Ishikawa (cell line): ENCODE data around the gene LEMD1.
A peak's percentile ranks its signal among the peaks of the same experiment; 100 is the strongest.

Source experiments
- CEBPB ChIP-seq: IDR thresholded peaks from 2 replicates; pipeline ENCODE4 v1.6.1; 2012
- CREB1 ChIP-seq: IDR thresholded peaks from 2 replicates; pipeline ENCODE4 v1.6.1; 2012; ENCODE audit warnings: low read depth
- EGR1 ChIP-seq: IDR thresholded peaks from 2 replicates; pipeline ENCODE4 v1.6.1; 2012
- FOXM1 ChIP-seq: IDR thresholded peaks from 2 replicates; pipeline ENCODE4 v1.6.1; 2012; ENCODE audit warnings: low read depth, borderline replicate concordance
- MAX ChIP-seq: IDR thresholded peaks from 2 replicates; pipeline ENCODE4 v1.6.1; 2012
- NFIC ChIP-seq: IDR thresholded peaks from 2 replicates; pipeline ENCODE4 v1.6.1; 2012
- RAD21 ChIP-seq: IDR thresholded peaks from 2 replicates; pipeline ENCODE4 v1.6.1; 2012; ENCODE audit warnings: low read depth
- TAF1 ChIP-seq: IDR thresholded peaks from 2 replicates; pipeline ENCODE4 v1.6.1; 2012; ENCODE audit warnings: low read depth, mild to moderate bottlenecking
- TCF12 ChIP-seq: IDR thresholded peaks from 2 replicates; pipeline ENCODE4 v1.6.1; 2012; ENCODE audit warnings: low read depth
- TEAD4 ChIP-seq: IDR thresholded peaks from 2 replicates; pipeline ENCODE4 v1.6.1; 2012
- USF1 ChIP-seq: IDR thresholded peaks from 2 replicates; pipeline ENCODE4 v1.6.1; 2012
- YY1 ChIP-seq: IDR thresholded peaks from 2 replicates; pipeline ENCODE4 v1.6.1; 2012; ENCODE audit warnings: low read depth
- ZBTB7A ChIP-seq: IDR thresholded peaks from 2 replicates; pipeline ENCODE4 v1.6.1; 2012; ENCODE audit warnings: low read depth
- TF ChIP-seq, protein P1 (sequence below): IDR thresholded peaks from 2 replicates; pipeline ENCODE4 v1.6.1; 2012; ENCODE audit warnings: low read depth, mild to moderate bottlenecking

Gene LEMD1

DNA sequence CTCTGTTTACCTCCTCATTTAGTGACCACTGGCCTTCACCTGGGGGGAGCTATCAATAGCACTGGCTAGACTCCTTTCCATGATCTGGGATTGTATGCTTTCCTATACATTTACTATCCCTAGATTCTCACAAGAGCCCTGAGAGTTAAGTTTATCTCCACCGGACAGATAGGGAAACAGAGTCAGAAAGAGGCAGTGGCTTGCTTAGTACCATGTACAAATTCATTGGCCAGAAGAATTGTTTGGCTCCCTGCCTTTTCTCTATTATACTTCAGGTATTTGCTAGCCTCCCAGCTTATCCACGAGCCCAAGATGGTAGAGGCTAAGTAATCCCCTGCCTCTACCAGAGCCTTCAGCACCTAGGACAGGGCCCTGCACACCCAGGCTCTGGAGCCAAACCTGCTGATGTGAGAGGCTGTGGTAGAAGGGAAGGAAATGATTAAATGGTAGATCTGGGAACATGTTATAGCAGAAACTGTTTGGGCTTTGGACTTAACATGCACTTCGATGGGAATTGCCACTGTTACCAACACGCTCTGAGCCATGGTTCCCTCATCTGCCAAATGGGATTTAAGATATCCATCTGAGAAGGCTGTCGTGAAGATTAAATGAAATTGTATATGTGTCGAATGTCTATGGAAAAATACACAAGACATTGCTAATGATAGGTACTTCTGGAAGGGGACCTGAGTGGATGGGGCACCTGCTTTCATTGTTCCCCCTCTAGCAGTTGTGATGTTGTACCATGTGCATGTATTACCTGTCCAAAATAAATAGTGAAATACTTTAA, 37.1 kb upstream of the LEMD1 start:
- TF ChIP-seq CEBPB: no peak
- TF ChIP-seq FOXM1: no peak
- TF ChIP-seq NFIC: 0 out of 2 replicates have a peak, but pooled peaks have one; percentile 15
- TF ChIP-seq, protein P1, sequence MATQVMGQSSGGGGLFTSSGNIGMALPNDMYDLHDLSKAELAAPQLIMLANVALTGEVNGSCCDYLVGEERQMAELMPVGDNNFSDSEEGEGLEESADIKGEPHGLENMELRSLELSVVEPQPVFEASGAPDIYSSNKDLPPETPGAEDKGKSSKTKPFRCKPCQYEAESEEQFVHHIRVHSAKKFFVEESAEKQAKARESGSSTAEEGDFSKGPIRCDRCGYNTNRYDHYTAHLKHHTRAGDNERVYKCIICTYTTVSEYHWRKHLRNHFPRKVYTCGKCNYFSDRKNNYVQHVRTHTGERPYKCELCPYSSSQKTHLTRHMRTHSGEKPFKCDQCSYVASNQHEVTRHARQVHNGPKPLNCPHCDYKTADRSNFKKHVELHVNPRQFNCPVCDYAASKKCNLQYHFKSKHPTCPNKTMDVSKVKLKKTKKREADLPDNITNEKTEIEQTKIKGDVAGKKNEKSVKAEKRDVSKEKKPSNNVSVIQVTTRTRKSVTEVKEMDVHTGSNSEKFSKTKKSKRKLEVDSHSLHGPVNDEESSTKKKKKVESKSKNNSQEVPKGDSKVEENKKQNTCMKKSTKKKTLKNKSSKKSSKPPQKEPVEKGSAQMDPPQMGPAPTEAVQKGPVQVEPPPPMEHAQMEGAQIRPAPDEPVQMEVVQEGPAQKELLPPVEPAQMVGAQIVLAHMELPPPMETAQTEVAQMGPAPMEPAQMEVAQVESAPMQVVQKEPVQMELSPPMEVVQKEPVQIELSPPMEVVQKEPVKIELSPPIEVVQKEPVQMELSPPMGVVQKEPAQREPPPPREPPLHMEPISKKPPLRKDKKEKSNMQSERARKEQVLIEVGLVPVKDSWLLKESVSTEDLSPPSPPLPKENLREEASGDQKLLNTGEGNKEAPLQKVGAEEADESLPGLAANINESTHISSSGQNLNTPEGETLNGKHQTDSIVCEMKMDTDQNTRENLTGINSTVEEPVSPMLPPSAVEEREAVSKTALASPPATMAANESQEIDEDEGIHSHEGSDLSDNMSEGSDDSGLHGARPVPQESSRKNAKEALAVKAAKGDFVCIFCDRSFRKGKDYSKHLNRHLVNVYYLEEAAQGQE: peak; percentile 96
- no peak for TF ChIP-seq ZBTB7A
- no peak for TF ChIP-seq TEAD4
- no peak; the same call in 1 of the 2 replicates for TF ChIP-seq RAD21
- TF ChIP-seq MAX: no peak
- no peak for TF ChIP-seq USF1
- no peak for TF ChIP-seq TAF1
- no peak for TF ChIP-seq EGR1
- peak; percentile 57; the same call in 1 of the 2 replicates for TF ChIP-seq YY1

GRCh38 chr1:205456868-205457745, 35.3 kb upstream of the LEMD1 start:
- TF ChIP-seq USF1 (0 out of 2 replicates have a peak, but pooled peaks have one; percentile 13), MAX (peak; percentile 67), CEBPB (no peak), TAF1 (no peak), YY1 (no peak), RAD21 (no peak), ZBTB7A (peak; percentile 63), NFIC (no peak)

- TF ChIP-seq, protein P1: no peak
- TF ChIP-seq CREB1: no peak
- peak; percentile 12; the same call in 1 of the 2 replicates for TF ChIP-seq MAX
- TF ChIP-seq USF1: no peak
- no peak for TF ChIP-seq EGR1
- no peak for TF ChIP-seq ZBTB7A
These were observed 34.6 kb upstream of the LEMD1 start for GRCh38 chr1:205456383-205456867.

DNA sequence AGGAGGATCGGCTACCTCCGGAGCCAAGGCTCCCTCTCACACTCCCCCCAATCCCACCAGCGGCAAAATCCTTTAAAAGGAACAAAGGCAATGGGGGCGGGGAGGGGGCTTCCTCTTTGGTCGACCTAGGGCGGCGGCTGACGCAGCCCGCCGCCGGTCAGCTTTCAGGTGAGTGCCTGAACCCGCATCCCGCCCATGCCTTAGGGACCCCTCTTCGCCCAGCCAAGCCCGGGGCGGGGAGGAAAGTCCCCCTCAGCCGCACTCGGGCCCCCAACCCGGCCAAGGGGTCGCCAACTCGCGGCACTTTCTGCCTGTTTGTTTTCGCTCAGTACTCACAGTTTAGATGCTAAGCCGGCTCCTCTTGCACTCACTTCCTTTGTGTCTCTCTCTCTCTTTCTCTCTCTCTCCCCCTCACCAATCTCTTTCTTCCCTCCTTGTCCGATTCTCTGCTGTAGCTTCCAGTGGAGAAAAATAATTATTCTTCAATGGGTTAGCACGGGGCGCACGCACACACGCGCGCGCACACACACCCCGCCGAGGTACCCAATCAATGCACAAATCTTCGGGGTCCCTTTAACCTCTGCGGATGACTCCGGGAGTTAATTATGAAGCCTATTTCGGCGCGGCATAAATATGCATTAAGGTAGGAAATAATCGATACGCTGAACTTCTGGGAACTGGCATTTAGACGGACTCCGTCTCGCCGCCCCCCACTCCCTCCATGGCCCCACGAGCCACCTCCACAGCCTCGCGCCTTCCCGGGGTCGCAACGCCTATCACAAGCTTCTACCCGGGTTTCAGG, 33.9 kb upstream of the LEMD1 start, which contains the start of gene BLACAT1:
TSS of gene BLACAT1 (minus strand) at position 465 of the 802 bp plus-strand sequence.
- TF ChIP-seq TEAD4 (no peak), RAD21 (no peak), TCF12 (no peak)
